Stimulated activated CD4-positive, alpha-beta T cell treated with anti-CD3 and anti-CD28 coated beads, Interleukin-2, amount 100 ng/mL, for 4 hours (primary cell): ENCODE measurements around the gene VWDE.
A peak's percentile ranks its signal among the peaks of the same experiment; 100 is the strongest.
"Not testable (repeated sequence)": the region's sequence is repeated elsewhere in the genome, so short reads cannot be mapped to it uniquely, and the experiment has no call there.

Experiments
- DNase-seq: peaks from one replicate; pipeline ENCODE4 v3.0.0-alpha.2; 2020; ENCODE audit warnings: low read depth

Gene VWDE

GRCh38 chr7:12403287-12404181 lies at the start of gene VWDE:
TSS of gene VWDE (minus strand) at chr7:12403865. CDS start at chr7:12403716, 149 bp downstream.
- DNase-seq: peak; percentile 37

- DNase-seq: not testable (repeated sequence)
Measured at GRCh38 chr7:12453136-12453535, 49.5 kb upstream of the VWDE start.

GRCh38 chr7:12450615-12451014 lies 47.0 kb upstream of the VWDE start:
- no peak for DNase-seq

GRCh38 chr7:12444785-12445184 lies 41.1 kb upstream of the VWDE start:
- no peak for DNase-seq

GRCh38 chr7:12440229-12440628 lies 36.6 kb upstream of the VWDE start:
- no peak for DNase-seq

GRCh38 chr7:12436896-12437535 lies 33.4 kb upstream of the VWDE start:
- DNase-seq: no peak

- no peak for DNase-seq
Measured at GRCh38 chr7:12436126-12436525, 32.5 kb upstream of the VWDE start.

- no peak for DNase-seq
Measured at GRCh38 chr7:12434012-12434642, 30.5 kb upstream of the VWDE start.

GRCh38 chr7:12431886-12432556 lies 28.4 kb upstream of the VWDE start:
- DNase-seq: no peak

GRCh38 chr7:12425311-12425710 lies 21.6 kb upstream of the VWDE start:
- DNase-seq: no peak

GRCh38 chr7:12423997-12424745 lies 20.5 kb upstream of the VWDE start:
- DNase-seq: no peak

GRCh38 chr7:12423355-12423996 lies 19.8 kb upstream of the VWDE start:
- DNase-seq: no peak

GRCh38 chr7:12422554-12423320 lies 19.1 kb upstream of the VWDE start:
- DNase-seq: no peak

- no peak for DNase-seq
Measured at GRCh38 chr7:12418452-12418851, 14.8 kb upstream of the VWDE start.

GRCh38 chr7:12415072-12415471 lies 11.4 kb upstream of the VWDE start:
- DNase-seq: no peak

GRCh38 chr7:12412407-12412806 lies 8.7 kb upstream of the VWDE start:
- DNase-seq: no peak

- no peak for DNase-seq
Measured at GRCh38 chr7:12410523-12410922, 6.9 kb upstream of the VWDE start.

GRCh38 chr7:12409097-12409711 lies 5.5 kb upstream of the VWDE start:
- no peak for DNase-seq

GRCh38 chr7:12407652-12408051 lies 4.0 kb upstream of the VWDE start:
- not testable (repeated sequence) for DNase-seq

- DNase-seq: no peak
Measured at GRCh38 chr7:12402365-12402725, 1.3 kb downstream of the VWDE start.
